Right kidney (tissue), 9 donors: ENCODE results near the gene RASAL2.

Experiments used
- DNase-seq: peaks from one replicate; pipeline ENCODE4 v3.0.0-alpha.2; 2016
- long read RNA-seq, 8 donors: transcript quantifications; one replicate each; lab custom pipeline, GENCODE V29; 2026

The RASAL2 gene
- long read RNA-seq, donor 1, partial matches to known transcripts, result 0 of 2 reads
- long read RNA-seq, donor 1, other reads (novel, unspliced or antisense), result 0 of 2 reads
- long read RNA-seq, donor 2, partial matches to known transcripts, result 0 of 3 reads
- long read RNA-seq, donor 2, other reads (novel, unspliced or antisense), result 0 of 3 reads
- long read RNA-seq, donor 3, result 0 reads
- long read RNA-seq, donor 4, transcript RASAL2-204 (2 exons, 650 nt), result major isoform, 5 of 5 reads
- long read RNA-seq, donor 4, partial matches to known transcripts, result 0 of 5 reads
- long read RNA-seq, donor 4, other reads (novel, unspliced or antisense), result 0 of 5 reads
- long read RNA-seq, donor 5, partial matches to known transcripts, result 0 of 7 reads
- long read RNA-seq, donor 5, other reads (novel, unspliced or antisense), result 5 of 7 reads
- long read RNA-seq, donor 6, partial matches to known transcripts, result 0 of 3 reads
- long read RNA-seq, donor 6, other reads (novel, unspliced or antisense), result 0 of 3 reads
- long read RNA-seq, donor 7, transcript RASAL2-204 (2 exons, 650 nt), result major isoform, 10 of 10 reads
- long read RNA-seq, donor 7, partial matches to known transcripts, result 0 of 10 reads
- long read RNA-seq, donor 7, other reads (novel, unspliced or antisense), result 0 of 10 reads
- long read RNA-seq, donor 8, partial matches to known transcripts, result 0 of 3 reads
- long read RNA-seq, donor 8, other reads (novel, unspliced or antisense), result 0 of 3 reads

DNA sequence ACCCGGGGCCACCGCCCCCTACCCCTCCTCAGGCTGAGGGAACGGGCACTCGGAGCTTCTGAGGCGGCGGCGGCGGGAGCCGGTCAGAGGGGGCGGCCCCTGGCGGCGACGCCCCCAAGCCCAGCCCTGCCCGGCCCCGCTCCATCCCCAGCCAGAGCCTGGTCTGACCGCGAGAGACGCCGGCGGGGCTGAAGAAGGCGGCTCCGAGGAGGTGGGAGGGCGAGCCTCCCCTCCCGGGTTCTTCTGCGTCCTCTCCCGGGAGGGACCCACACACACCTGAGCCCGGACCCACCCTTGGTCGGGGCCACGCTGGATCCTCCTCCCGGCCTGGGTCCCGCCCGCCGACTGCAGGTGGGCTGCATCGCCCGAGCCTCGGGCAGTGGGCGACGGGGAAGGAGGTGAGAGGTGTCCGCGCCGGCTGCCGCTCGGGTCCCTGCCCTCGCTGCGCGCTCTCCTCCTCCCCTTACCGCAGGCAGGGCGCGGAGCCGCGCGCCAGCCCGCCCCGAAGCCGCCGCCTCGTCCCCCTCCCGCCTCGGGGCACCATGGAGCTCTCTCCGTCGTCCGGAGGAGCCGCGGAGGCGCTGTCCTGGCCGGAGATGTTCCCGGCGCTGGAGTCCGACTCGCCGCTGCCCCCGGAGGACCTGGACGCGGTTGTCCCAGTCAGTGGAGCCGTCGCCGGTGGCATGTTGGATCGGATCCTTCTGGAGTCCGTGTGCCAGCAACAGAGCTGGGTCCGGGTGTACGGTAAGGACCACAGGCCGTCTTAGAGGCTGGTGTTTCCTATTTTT lies at the start of gene RASAL2:
TSS of gene RASAL2 (plus strand) at position 154 of the 788 bp plus-strand sequence. CDS start at position 543, 389 bp downstream.
- DNase-seq, result peak; percentile 92

DNA sequence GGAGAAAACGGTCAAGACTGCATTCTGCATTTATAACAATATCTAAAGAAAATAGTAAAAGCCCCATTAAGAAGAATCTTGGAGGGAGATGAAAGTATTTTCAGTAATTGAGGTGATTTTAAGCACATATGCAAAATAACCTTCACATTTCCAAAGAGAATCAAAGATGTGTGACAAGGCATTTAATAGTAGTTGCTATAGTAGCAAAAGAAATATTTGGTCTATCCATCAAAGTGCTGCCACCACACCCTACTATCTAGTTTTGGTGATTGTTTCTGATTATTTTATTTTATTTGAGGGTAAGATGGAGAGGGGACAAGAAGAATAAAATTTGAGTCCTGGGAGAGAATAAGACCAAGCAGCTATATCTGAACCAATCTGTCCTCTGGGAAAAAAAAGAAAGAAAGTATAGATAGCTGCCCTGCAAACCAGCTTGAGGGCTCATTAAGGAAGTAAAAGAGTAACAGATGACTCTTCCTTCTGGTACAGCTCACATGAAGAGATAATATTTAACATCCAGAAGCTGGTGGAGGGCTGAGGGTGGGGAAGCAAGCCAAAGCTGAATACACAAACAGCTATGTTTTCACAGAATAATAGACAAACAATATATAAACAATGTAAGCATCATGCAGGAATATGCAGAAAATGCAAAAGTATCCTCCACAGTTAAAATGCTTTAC lies 47.2 kb upstream of the RASAL2 start:
- no peak for DNase-seq

DNA sequence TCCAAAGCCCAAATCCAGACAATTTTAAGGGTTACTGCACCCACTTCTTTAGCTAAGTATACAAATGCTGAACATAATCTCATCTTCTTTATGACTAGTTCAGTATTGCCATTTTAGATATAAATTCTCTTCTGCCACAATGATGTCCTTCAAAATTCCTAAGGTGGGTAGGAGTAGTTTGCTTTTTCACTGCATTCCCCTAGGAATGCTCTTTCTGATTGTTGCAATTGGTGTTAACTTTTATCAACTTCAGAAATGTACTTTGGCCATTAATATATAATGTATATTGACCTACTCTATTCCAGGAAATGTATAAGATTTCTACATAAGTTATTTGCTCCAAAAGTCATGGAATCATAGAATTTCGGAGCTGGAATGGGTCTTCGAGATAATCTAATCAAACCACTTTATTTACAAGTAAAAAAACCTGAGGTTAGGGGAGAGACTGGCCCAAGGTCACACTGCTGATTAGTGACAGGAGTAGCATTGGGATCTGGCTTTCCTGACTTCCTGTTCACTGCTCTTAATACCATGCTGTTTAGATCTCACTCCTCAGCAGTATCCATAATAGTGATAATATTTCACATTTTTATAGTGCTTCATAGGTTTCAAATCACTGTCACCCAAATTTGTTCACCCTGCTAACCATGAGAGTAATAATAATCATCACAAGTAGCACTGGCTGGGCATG lies 46.4 kb upstream of the RASAL2 start:
- DNase-seq, result no peak

DNA sequence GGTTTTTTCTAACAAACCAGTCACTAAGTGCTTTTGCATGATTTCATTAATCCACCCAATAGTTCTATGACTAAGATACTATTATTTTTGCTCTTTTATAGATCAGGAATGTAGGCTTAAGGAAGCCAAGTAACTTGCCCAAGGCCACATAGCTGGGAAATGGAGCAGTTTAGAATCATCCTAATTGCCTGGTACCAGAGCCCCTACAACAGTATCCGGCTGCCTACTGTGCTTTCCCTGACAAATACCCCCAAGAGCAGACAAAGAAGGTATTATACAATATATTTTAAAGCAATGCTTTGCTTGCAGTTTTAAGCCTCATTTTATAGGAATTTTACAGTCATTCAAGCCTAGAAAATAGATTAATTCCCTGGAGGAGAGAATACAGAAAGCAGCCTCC lies 45.5 kb upstream of the RASAL2 start:
- DNase-seq, result no peak

DNA sequence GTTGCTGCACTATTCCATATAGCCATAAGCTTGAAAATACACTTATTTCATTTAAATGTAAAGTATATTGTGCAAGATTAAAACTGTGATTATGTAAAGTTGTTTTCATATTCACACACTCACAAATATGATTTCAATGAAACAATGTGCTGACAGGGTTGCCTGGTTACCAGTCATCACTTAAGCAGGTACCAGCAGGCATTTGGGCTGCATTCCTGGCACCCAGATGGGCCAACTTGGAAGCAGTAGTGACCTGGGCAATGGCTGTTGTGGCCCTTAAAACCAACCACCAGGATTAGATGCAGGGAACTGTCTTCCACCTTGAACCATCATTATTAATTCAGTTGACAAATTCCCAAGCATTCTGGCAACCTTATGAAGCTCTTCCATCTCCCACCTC lies 45.0 kb upstream of the RASAL2 start:
- DNase-seq, result no peak

DNA sequence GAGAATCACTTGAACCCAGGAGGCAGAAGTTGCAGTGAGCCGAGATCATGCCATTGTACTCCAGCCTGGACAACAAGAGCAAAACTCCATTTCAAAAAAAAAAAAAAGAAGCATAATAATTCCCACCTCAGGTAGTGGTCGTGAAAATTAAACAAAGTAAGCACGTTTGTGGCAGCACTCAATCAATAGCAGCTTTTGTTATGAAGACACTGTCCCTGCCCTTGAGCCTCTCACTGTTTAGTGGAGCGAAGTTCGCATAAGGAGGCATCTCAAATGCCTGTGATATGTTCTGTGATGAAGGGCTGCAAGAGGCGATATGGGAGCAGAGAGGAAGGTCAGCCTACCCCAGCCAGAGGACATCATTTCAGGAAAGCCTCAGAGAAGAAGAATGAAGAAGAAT lies 43.8 kb upstream of the RASAL2 start:
- DNase-seq, result no peak

DNA sequence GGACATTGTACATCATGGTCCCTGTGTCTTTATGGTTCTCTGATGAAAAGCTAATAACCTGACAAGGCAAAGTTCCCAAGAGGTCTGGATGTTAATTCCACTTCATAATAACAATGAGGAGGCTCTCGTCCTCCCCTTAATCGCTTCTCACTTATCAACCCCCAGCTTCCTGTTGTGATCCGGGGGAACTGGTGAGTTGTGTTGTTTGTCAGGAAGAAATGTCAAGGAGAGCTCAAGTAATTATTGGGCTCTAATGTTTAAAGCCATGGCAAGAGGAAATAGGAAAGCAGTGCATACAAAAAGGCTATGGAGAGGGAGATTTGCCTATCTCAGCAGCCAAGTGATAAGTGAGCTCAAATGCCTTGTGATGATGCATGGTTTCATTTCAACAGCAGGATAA lies 42.8 kb upstream of the RASAL2 start:
- no peak for DNase-seq

DNA sequence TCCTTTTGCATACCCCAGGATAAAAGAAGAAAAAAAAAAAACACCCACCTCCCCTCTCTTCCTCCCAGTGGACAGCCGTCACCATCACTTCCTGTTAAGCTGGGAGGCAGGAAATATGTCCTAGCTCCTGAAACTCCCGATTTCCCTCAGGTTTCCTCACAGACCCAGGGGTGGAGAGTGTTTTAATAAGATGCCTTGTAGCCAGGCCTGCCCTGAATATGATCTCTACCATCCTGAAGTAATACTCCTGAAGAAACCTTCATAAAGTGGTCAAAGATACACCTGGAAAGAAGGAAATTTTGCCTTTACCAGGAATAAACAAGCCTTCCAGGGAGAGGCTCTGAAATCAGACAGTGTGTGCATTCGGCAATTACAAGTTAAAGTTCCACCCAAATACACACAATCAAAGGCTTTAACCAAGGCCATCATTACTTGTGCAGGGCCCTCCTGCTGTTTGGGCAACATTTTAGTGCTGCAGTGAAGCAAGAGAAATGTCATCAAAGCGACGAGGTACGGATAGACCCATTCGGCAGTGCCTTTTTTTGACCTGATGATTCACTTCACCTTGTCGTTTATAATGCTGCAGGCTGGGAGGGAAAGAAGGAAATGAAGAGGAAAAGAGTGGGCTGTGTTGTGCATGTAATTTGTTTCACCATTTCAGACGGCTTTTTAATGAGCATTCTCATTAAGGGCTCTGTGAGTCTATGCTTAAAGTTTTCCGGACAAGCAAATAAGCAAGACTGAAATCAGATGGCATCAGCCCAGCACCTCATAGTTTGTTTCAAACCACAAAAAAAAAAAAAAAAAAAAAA lies 41.0 kb upstream of the RASAL2 start:
- no peak for DNase-seq

DNA sequence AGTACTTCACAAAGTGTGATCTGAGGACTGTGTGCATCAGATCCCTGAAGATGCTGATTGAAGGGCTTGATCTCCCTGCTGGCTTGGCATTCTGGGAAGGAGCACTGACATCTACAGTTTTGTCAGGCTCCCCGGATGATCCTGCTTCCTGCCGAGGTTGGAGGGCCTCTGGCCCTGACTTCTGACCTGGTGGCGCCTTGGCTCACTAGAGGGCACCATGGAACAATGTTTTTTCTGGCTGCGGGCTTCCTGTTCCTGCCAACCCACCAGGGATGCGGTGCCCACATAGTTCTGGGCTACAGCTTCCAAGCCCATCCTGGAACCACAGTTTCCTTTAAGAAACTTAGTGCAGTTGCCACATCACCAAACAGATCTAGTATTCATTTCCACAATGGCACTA lies 38.8 kb upstream of the RASAL2 start:
- DNase-seq, result no peak

DNA sequence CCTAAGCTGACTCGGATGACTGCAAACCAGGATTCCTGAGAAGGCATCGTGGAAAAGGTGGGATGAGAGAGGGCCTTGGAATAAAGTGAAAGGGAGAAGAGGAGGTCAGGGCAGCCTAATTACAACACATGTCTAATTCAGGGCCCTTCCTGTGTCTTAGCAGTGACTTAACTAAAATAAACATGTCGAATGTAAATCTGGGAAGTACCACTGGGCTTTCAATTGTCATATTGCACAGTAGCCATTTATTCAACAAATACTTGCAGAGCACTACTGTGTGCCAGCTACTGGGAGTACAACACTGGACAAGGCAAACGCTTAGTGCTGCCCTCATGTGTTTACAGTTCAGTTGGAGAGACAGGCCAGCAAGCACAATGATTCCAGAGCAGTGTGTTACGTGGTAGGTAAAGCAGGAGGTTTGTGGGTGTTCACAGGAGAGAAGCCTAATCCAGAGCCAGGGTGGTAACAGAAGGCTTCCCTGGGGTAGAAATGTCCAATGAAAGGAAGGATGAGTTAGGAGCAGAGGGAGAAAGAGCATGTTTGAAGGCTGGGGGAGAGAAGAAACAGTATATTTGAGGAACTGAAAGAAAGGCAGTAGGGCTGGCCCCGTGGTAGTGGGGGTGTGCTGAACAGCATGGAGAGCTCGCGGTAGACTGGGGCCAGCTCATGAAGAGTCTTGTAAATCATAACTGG lies 38.0 kb upstream of the RASAL2 start:
- DNase-seq, result no peak

DNA sequence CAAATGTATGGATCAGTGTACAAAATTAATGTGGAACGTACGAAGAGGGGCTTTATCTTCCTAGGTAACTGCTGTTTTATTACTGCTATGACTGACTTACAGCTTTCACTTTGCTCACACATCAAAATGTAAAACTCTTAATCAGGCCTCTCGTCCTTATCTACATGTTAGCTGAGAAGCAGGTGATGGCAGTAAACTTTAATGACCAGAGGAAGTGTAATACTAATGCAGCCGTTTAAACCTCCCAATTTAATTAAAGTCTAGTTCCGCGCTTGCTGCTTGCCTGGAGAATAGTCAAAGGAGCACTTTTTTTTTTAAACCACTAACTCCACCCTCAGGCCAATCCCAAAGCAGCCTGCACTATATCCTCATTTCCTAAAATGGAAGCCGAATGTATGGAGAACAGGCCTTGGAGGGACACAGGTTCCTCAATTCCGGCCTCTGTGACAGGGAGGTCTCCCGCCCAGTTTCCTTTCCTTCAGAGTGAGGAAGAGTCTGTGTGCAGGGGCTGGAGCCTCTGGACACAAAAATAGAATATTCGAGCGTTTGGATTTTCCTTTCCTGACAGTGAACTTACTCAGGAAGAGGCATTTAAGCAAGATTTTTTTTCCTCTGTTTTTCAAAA lies 36.7 kb upstream of the RASAL2 start:
- DNase-seq, result no peak

DNA sequence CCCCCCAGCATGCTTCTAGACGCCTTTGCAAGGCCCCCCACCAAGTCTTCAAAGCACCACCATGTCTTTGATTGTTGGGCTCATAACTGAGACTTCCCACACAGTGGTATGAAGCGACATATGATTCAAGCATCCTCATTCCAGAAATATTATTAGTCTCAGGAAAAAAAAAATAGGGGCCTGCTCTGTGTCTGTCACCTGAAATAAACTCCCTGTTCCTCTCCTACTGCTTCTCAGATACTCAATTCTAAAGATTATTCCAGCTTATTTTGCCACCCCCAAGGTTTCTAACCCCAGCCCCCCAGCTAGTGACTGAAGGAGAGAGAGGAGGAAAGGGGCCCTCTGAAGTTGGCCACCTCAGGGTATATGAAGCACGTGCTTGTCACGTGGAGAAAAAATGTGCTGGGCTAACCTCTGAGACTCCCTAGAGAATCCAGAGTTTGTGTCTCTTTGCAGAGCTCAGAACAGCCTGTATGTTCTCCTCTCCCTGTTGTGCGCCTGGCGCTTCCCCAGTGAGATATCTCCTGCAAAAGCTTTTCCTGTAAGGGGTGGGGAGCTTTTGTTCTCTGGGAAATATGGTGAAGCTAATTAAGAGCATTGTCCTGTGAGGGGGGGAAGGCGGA lies 35.9 kb upstream of the RASAL2 start:
- DNase-seq, result no peak

DNA sequence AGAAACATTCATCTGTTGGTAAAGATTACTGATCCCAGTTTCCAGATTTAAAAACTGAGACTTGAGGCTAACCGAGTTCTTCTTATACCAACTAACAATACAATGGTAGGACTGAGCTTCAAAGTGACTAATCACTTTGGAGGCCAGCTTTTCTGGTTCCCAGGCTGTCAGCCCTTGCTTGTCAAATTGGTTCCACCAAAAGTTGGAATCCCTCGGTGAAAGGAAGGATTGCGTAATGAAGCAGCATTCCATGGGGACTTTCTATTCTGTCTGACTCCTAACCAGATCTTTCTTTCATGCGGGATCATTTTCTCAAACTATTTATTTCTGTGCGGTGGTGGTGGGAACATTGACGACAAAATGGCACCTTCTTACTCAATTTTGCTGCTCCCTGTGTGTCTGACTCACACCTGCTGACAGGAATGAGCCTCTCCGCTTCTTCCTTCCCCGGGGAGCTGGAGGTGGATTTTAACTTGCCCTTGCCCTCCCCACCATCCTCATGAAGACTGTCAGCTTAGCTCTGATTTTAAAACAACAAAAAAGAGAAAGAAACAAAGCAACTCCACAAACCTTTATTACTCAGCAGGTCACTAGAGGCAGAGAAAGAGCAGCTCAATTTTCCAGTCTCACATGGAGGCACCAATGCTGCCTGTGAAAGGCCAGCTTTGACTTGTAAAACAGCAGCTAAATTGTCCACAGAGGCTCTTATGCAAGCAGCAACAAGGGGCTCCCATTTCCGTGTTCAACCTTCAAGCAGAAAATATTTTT lies 32.9 kb upstream of the RASAL2 start:
- DNase-seq, result no peak

DNA sequence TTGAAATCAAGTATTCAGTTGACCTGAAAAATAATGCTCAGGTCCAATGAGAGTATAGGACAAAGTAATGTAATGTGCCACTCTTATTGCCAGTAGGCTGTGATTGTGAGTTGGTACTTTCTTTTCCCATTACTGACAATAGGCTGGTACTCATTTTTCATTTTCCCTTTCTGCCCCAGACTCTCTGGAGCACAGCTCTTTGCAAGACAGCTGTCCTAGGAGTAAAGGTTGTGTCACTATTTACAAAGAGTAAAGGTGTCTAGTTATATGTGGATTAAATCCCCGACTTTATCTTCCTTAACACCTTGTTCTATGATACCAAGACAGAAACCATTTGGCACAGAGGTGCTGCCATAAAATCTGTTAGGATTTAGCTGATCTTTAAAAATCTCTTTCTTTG lies 32.3 kb upstream of the RASAL2 start:
- no peak for DNase-seq

DNA sequence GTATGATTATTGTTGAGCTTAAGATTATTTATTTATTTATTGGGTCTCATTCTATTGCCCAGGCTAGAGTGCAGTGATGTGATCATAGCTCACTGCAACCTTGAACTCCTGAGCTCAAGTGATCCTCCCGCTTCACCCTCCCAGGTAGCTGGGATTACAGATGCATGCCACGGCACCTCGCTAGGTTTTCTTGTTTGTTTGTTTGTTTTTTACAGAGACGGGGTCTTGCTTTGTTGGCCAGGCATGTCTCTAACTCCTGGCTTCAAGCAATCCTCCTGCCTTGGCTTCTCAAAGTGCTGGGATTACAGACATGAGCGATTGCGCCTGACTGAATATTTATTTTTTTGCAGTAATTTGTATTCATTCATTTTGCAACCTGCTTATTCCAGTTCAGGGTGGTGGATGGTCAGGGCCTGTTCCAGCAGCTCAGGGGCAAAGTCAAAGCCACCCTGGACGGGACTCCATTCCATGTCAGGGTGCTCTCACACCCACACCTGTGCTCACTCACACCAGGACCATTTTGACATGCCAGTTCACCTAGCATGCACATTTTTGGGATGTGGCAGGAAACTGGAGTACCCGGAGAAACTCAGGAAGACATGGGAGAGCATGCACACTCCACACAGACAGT lies 29.6 kb upstream of the RASAL2 start:
- DNase-seq, result no peak

DNA sequence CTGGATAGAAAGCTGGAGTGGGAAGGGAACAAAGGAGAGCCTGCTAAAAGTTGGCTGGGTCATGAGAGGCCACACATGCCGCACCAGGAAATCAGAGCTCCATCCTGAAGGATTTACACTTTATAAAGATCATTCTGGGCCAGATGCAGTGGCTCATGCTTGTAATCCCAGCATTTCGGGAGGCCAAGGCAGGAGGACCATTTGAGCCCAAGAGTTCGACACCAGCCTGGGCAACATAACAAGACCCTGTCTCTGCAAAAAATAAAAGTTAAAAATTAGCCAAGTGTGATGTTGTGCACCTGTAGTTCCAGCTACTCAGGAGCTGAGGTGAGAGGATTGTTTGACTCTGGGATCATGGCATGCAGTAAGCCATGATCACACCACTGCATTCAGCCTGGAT lies 28.7 kb upstream of the RASAL2 start:
- no peak for DNase-seq

DNA sequence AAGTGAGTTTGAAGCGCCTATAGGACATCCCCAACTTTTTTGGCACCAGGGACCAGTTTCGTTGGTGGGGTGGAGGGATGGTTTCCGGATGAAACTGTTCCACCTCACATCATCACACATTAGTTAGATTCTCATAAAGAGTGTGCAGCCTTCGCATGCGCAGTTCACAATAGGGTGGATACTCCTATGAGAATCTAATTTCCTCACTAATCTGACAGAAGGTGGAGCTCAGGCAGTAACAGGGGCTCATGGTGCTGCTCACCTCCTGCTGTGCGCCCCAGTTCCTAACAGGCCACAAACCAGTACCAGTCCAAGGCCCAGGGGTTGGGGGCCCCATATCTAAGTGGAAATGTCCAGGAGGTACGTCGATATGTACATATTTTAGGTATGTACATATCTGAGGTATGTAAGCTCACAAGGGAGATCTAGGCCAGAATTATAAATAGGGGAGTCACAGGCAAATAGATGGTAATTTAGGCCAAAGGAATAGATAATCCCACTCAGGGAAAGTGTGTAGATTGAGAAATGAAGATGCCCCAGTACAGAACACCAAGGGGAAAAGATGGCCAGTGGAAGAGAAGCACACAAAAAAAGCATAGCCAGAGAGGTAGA lies 27.5 kb upstream of the RASAL2 start:
- DNase-seq, result no peak
